ENCODE results near the gene PDE3B.

DNA sequence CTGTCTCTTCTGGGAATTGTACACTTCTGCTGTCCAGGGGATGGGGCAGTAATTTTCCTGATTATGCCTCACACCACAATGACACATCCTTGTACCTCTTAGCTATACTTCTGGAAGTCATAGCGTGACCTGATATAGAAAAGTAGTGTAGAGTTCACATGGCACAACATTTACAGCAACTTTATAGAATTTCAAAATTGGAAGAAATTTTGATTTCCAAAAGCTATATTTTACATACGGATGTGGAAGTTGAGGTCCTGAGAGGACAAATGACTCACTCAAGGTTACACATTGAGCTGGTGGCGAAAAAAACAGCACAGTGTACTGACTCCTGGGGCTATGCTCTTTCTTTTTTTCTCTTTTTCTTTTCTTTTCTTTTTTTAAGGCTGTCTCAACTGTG lies 254.8 kb downstream of the PDE3B start:
- TF ChIP-seq, protein P1, sequence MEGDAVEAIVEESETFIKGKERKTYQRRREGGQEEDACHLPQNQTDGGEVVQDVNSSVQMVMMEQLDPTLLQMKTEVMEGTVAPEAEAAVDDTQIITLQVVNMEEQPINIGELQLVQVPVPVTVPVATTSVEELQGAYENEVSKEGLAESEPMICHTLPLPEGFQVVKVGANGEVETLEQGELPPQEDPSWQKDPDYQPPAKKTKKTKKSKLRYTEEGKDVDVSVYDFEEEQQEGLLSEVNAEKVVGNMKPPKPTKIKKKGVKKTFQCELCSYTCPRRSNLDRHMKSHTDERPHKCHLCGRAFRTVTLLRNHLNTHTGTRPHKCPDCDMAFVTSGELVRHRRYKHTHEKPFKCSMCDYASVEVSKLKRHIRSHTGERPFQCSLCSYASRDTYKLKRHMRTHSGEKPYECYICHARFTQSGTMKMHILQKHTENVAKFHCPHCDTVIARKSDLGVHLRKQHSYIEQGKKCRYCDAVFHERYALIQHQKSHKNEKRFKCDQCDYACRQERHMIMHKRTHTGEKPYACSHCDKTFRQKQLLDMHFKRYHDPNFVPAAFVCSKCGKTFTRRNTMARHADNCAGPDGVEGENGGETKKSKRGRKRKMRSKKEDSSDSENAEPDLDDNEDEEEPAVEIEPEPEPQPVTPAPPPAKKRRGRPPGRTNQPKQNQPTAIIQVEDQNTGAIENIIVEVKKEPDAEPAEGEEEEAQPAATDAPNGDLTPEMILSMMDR (IDR thresholded peaks at IDR 0.05) = no peak
- no peak for TF ChIP-seq POLR2A (IDR thresholded peaks at IDR 0.05)

Measured in adrenal gland (tissue), 5 donors.